ENCODE measurements around the gene USP9X.
A peak's percentile ranks its signal among the peaks of the same experiment; 100 is the strongest.

Gene USP9X

GRCh38 chrX:41258226-41258625 lies 173.0 kb downstream of the USP9X start:
- H3K4me3 ChIP-seq (ENCODE audit: low read depth, low read length) = no peak overlapping the region
- TF ChIP-seq CTCF (IDR thresholded peaks at IDR 0.05; ENCODE audit: insufficient read depth, low read depth, low read length, missing control alignments) = no peak
- no peak for DNase-seq (ENCODE audit: low read depth)

GRCh38 chrX:41258871-41259270 lies 173.6 kb downstream of the USP9X start:
- no peak overlapping the region for H3K4me3 ChIP-seq (ENCODE audit: low read depth, low read length)
- DNase-seq (ENCODE audit: low read depth) = no peak
- no peak for TF ChIP-seq CTCF (IDR thresholded peaks at IDR 0.05; ENCODE audit: insufficient read depth, low read depth, low read length, missing control alignments)

DNA sequence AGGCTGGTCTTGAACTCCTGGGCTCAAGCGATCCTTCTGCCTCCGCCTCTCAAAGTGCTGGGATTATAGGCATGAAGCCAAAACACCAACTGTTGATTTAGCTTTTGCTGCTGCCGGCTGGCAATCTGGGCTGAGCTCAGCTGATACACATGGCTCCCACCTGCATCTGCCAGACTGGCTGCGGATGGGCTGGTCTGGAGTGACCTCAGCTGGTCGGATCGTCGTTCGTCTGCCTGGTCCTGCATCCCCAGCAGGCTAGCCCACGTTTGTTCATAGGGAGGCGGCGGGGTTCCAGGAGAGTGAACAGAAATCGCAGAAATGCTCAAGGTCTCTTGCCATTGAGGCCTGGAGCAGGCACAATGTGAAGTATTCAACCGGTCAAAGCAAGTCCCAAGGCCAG lies 174.3 kb downstream of the USP9X start:
- no peak for DNase-seq (ENCODE audit: low read depth)
- TF ChIP-seq CTCF (IDR thresholded peaks at IDR 0.05; ENCODE audit: insufficient read depth, low read depth, low read length, missing control alignments) = no peak
- no peak overlapping the region for H3K4me3 ChIP-seq (ENCODE audit: low read depth, low read length)

DNA sequence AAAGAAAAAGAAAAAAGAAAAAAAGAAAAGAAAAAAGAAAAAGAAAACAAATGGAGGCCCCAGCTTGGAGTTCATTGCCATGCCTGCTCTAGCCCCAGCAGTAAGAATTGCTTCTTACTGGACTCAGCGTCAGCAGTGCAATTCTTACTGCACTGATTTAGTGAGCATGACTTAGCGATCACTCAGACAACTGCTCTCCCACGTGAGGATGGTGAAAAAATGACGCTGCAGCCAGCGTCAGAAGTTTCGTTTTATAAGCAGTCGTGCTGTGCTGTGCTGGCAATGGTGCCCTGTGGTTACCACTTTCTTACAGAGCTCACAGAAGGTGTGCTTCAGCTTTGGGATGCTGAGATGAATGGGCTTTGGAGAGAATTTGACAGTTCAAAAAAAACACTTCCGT lies 180.4 kb downstream of the USP9X start:
- no peak for TF ChIP-seq CTCF (IDR thresholded peaks at IDR 0.05; ENCODE audit: insufficient read depth, low read depth, low read length, missing control alignments)
- H3K4me3 ChIP-seq (ENCODE audit: low read depth, low read length) = no peak overlapping the region
- peak; percentile 18 for DNase-seq (ENCODE audit: low read depth)

- no peak for TF ChIP-seq CTCF (IDR thresholded peaks at IDR 0.05; ENCODE audit: insufficient read depth, low read depth, low read length, missing control alignments)
- H3K4me3 ChIP-seq (ENCODE audit: low read depth, low read length) = no peak overlapping the region
- no peak for DNase-seq (ENCODE audit: low read depth)
Measured at GRCh38 chrX:41273638-41274037, 188.4 kb downstream of the USP9X start.

DNA sequence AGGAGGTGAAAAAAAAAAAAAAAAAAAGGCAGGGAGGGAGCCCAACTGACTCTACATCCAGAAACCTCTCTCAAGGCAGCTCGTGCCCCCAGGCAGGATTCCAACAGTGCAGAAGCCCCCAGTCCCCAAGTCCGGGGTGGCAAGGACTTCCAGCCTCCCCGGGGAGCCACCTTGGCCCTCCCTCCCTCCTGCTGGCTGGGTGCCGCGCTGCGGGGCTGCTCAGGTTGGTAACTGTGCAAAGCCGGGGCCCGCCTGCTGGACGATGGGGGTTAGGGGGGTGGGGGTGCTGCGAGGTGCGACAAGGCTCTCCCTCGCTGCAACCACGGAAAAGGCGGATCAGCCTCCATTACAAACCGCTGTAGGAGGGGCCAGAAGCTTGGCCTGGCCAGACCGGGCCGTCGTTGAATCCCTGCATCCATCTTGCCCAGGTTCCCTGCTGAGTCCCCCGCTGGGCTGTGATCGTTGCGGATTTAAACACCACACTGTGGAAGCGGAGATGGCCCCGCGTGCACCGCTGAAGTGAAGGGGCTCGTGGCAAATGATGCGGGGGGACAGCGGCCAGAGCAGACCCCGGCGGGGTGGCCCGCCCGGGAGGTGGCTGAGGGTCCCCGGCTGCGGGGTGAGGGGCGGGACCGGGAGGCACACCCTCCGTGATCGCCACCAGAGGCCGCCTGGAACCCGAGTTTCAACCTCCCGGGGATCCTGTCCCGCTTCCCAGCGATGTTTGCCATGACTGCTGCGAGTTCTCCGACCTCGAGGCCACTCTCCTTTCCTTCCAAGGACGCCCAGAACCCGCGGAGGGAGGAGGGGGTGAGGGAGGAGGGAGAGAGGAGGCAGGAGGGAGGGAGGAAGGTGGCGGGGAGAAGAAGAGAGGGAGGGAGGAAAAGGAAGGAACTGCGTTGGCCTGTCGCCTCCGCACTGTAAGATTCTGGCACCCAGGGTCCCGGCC lies 190.7 kb downstream of the USP9X start:
- H3K4me3 ChIP-seq (ENCODE audit: low read depth, low read length) = peak overlapping the region; percentile 62

More for the DNA sequence above, 190.7 kb downstream of the USP9X start:
- DNase-seq (ENCODE audit: low read depth) = peak; percentile 50
- peak; percentile 51 for TF ChIP-seq CTCF (IDR thresholded peaks at IDR 0.05; ENCODE audit: insufficient read depth, low read depth, low read length, missing control alignments)

Measured in GM12865 (cell line).